ENCODE measurements around the gene WDR33.

Gene WDR33

DNA sequence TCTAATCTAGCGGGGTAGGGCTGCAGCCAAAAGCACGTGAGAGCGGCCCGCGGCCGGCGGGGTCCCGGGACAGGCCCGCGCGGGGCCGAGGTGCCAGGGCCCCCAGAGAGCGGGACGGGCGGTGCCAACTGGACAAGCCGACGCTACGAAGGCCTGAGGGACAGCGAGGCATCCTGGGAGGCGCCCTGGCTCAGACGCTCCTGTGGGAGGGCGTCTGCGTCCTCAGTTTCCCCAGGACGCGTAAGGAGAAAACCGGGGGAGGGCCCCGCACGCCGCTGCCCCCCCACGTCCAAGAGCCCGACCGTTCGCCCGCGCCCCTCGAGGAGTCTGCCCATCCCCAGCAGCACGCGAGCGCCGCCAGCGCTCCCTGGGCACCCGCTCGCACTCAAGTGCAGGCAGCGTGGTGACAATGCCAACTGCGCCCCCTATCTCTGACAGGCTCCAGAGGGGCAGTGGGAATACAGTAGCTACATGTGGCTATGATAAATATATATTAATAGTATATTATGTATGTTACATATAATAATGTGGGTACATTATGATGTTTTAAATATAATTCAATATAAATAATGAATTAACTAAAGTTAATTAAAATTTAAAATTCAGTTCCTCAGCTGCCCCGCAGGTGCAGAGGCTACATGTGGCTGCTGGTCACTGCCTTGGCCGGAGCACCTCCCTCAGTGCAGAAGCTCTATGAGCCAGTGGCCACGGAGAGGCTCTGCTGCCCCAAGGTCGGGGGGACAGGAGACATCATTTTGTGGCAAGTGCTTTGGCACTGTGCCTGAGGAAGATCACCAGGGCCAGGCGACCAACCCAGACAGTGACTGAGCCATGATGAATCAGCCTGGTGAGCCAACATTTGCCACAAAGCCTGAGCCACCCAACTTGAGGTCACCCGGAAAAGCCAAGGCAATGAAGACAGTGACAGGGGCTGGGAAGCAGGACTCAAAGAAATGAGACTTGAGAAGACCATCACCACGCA is 115.2 kb downstream of the WDR33 start:
- peak; percentile 23 for DNase-seq (ENCODE audit: low read depth, low spot score)

DNA sequence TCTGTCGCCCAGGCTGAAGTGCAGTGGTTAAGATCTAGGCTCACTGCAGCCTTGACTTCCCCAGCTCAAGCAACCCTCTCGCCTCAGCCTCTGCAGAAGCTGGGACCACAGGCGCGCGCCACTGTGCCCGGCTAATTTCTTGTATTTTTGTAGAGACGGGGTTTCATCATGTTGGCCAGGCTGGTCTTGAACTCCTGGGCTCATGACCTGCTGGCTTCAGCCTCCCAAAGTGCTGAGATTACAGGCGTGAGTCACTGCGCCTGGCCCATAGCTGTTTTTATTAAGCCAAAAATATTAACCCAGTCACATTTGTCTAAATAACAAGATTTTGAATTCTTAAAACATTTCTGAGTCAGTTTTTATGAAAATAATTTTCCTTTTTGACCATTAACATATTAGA is 116.0 kb downstream of the WDR33 start:
- DNase-seq (ENCODE audit: low read depth, low spot score), result no peak

- no peak for DNase-seq (ENCODE audit: low read depth, low spot score)
These were observed 120.3 kb downstream of the WDR33 start for GRCh38 chr2:127690696-127691095.

DNA sequence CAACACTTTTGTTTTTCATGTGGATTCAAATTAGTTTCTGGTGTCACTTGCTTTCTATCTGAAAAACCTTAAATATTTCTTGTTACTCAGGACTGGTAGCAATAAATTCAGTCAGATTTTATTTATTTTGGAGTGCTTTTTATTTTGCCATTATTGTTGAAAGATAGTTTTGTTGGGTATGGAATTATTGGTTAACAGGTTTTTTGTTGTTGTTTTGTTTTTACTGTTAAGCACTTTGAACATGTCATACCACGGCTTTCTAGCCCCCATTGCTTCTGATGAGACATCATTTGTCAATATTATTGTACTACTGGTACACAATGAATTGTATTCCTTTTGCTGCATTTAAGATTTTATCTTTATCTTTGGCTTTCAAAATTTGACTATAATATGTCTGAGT is 122.6 kb downstream of the WDR33 start:
- no peak for DNase-seq (ENCODE audit: low read depth, low spot score)

DNA sequence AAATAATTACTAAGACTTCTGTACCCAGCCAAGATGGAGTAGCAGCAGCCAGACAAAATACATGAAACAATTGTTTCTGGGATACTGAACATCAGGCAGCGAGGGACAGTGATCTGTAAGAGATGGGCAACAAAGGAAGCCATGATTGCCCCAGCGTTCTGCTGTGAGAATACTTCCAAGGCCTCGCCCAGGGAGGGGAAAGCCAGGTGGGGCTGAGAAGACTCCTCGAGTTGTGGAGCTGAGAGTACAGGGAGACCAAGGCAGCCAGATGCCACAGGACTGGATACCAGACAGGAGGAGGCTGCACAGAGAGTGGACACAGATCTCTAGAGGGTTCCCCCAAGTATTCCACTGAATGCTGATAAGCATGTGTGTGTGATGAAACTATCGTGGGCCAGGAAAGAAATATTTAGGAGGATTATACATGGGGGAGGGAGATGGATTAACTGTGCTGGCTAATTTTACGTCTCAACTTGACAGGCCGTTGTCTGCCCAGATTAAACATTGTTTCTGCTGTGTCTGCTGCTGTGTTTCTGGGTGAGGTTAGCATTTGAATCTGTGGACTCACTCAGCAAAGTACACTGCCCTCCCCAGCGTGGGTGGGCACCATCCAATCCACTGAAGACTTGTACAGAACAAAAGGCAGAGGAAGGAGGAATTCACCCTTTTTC is 125.4 kb downstream of the WDR33 start:
- no peak for DNase-seq (ENCODE audit: low read depth, low spot score)

DNA sequence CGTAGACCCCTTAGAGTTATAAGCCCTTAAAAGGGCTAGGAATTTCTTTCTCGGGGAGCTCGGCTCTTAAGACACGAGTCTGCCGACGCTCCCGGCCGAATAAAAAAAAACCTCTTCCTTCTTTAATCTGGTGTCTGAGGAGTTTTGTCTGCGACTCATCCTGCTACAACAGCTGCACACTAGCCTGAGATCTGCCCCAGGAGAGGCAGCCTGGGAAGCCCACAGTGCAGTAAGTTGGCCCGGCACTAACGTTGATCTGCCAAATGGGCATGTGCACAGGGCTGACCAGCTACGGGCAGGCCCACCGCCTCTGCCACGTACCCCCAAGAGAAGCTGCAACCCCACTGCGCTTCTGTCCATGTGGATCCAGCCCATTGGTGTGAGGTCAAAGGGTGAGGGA is 127.2 kb downstream of the WDR33 start:
- DNase-seq (ENCODE audit: low read depth, low spot score), result no peak

DNA sequence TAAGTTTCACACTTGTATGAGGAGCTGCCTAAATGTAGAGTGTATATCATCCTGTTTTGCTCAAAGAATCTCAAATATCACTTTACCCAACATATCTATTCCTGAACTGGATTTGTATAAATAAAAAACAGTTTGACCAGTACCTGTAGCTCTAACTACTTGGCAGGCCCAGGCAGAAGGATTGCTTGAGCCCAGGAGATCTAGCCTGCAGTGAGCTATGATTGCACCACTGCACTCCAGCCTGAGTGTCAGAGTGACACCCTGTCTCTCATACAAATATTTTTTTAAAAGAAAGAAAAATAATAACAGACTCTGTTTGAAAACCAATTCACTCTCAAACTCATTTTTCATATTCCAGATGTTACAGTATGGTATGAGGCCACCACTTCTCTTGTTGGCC is 127.9 kb downstream of the WDR33 start:
- DNase-seq (ENCODE audit: low read depth, low spot score), result no peak

GRCh38 chr2:127681976-127682857 is 128.8 kb downstream of the WDR33 start:
- no peak for DNase-seq (ENCODE audit: low read depth, low spot score)

- no peak for DNase-seq (ENCODE audit: low read depth, low spot score)
These were observed 129.6 kb downstream of the WDR33 start for GRCh38 chr2:127681288-127681804.

GRCh38 chr2:127680706-127681287 is 130.2 kb downstream of the WDR33 start:
- no peak for DNase-seq (ENCODE audit: low read depth, low spot score)

GRCh38 chr2:127679680-127680361 is 131.2 kb downstream of the WDR33 start:
- no peak for DNase-seq (ENCODE audit: low read depth, low spot score)

- DNase-seq (ENCODE audit: low read depth, low spot score), result no peak
These were observed 132.0 kb downstream of the WDR33 start for GRCh38 chr2:127678991-127679390.

GRCh38 chr2:127678531-127678930 is 132.4 kb downstream of the WDR33 start:
- no peak for DNase-seq (ENCODE audit: low read depth, low spot score)

DNA sequence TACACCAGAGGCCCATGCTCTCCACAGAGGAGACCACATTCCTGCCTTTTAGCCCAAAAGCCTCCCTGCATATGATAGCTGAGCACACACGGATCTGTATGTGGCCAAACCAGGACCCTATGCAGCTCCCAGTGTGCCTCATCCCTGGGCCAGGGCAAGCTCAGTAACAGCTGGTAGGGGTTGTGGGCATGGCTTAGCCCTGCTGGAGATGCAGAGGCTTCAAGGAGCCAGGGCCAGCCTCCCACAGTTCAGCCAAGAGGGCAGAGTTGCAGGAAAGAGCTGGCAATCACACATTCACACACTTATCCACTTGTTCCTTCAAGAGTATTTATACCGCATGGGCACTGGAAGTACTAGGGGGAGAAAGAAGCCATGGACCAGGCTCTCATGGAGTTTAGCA is 134.1 kb downstream of the WDR33 start:
- no peak for DNase-seq (ENCODE audit: low read depth, low spot score)

DNA sequence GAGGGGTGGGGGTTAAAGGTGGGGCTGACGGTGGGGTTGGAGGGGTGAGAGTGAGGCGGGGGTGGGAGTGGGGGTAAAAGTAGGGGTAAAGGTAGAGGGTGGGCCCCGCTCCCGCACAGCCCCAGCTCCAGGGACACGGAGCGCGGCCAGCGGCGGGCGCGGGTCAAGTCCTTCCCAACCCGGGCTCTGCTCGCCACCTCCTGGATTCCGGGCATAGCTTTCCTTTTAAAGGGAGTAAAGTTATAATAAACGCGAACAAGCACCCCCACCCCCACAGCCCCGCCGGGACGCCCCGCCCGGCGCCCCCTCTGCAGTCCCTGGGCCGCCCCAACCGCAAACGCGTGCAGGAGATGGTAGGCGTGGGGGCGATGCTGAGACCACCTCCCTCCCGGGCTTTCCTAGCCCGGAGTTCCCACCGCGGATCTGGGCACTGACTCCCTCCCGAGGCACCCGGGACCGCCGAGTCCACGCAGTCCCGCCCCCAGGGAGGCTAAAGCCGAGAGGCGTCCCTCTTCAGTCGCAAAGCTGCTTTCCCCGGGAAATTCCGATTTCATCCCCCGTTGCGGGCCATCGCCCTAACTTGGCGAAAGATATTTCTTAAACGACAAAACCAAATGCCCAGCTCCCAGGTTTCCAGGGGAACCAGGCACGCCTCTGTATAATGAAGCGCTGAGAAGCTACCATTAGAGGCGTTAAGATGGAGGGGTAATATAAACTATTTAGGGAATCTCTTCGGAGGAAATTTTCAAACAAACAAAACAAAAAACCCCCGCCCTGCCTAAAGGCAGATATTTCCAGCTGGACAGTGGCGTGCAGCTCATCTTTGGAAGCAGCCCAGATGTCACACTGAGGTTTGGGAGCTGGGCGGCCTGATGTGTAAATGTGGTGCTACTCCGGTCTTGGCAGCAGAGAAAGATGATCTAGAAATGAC is 135.4 kb downstream of the WDR33 start, which contains the start of gene LIMS2:
TSS of gene LIMS2 (minus strand) at position 200 of the 931 bp plus-strand sequence. CDS start 506 bp downstream, outside the sequence.
- no peak for DNase-seq (ENCODE audit: low read depth, low spot score)

DNA sequence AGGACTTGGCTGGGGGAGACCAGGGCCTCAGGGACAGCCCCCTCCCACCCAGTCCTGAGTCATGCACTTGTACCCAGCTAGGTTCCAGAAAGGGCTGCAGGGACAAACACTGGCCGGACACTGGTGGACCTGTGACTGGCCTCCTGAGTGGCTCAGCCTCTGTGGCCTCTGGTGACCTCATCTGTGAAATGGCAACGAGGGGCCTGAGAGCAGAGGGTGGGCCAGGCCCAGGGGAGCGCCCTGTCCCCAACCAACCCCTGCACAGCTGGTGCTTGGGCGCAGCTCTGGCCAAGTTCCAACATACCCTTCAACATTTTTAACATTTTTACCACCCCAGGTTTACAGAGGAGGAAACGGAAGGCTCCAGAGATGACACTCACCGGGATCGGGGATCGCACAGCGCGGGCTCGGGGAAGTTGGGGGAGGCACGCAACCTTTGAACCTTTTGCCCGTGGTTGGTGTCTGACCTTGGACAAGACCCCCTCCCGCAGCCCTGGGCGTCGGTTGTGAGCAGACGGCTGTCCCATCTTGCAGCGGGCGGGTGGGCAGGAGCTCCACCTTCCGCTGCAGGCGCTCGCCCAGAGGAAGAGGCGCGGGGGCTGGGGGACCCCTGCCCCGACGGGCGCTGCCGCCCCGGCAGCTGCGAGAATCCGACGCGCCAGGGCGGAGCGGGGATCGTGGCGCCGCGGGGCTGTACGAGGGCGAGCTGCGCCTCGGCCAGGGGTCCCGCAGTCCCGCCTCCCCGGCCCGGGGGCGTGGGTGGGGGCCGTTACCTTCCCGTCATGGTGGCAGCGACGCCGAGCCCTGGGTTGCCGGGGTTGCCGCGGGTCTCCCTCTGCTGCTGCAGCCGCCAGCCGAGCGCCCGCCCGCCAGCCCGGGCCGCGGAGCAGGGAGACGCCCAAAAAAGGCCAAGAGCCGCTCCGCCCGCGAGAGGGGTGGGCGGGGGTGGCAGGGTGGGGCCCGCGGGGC is 136.4 kb downstream of the WDR33 start:
- no peak for DNase-seq (ENCODE audit: low read depth, low spot score)

GRCh38 chr2:127673291-127674069 is 137.5 kb downstream of the WDR33 start:
- no peak for DNase-seq (ENCODE audit: low read depth, low spot score)

Data from activated CD4-positive, CD25-positive, alpha-beta regulatory T cell treated with anti-CD3 and anti-CD28 coated beads, Interleukin-2, amount 50 U/mL, for 16 hours (primary cell).